Activated T-helper 2 cell treated with anti-CD3 and anti-CD28 coated beads, Interferon-gamma antibody, Interleukin-2, Interleukin-4, amounts not matched to agents 10 μg/mL and 5 μg/mL and 100 μg/mL, durations not matched to agents 14 hours and 24 hours and 36 hours (primary cell): ENCODE data around the gene PCYT1B. TPM values are rescaled to one million over a fixed set of nuclear protein-coding genes. Genes with fewer than 3 reads are reported as not detected.

Source experiments
- DNase-seq: peaks from one replicate; pipeline ENCODE4 v3.0.0; 2021; ENCODE audit warnings: low spot score
- H3K27ac Mint-ChIP-seq: one replicate; pipeline ENCODE4 v1.8.0; 2021; ENCODE audit warnings: mixed read lengths
- H3K27me3 Mint-ChIP-seq: one replicate; pipeline ENCODE4 v1.8.0; 2021; ENCODE audit warnings: low read depth, mixed read lengths
- H3K36me3 Mint-ChIP-seq: one replicate; pipeline ENCODE4 v1.8.0; 2021; ENCODE audit warnings: low read depth, mixed read lengths
- H3K4me1 Mint-ChIP-seq: one replicate; pipeline ENCODE4 v1.8.0; 2021; ENCODE audit warnings: low read depth, mixed read lengths
- H3K4me3 Mint-ChIP-seq: one replicate; pipeline ENCODE4 v1.8.0; 2021; ENCODE audit warnings: low read depth, mild to moderate bottlenecking, moderate library complexity, mixed read lengths
- H3K9me3 Mint-ChIP-seq: one replicate; pipeline ENCODE4 v1.8.0; 2021; ENCODE audit warnings: mixed read lengths
- intact Hi-C: fragments of 100-400 bp; cut with micrococcal nuclease; formaldehyde crosslinking; loops from one replicate; pipeline ENCODE4 v1.15.1; 2023
- total RNA-seq: library from RNA; stranded (reverse); gene quantifications from 2 replicates; pipeline ENCODE4 v1.2.3, GENCODE V29; 2022

Gene PCYT1B
- 0.09 and 0.21 TPM in 2 replicates for total RNA-seq

DNA sequence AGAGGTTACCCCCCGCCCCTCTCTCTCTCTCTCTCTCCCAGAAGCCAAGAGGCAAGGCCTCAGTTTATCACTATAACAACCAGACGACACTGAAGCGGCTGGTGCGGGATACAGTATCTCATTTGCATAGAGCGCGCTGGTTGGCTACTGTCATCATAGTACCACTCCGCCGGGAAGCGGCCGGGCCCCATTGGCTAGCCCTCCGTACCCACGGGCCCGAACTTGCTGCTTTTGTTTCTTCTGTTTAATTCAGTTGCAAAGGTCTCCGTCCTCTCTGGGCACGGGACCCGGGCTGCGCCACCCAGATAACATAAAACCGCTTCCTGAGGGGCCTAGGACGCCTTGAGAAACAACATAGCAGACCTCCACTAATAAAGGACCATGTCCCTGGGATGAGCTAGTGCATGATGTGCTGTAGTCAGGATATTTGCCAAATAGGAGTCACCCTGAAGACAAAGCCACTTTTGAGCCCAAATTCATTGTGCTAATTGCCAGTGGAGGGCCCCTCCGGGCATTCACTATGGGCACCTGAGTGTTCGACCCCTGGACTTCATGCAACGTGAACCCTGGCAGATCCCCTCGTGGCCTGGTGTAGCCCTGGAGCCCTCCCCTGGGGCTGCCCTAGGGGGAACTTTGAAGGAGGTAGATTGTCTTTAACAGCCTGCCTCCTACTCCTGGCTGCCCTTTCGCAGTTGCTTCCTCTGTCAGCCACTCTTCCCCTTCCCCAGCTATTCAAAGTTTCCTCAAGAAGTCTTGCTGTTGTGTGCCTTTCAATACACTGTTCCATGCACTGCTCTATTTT, at the start of gene PCYT1B:
Gene PCYT1B, minus strand, starts transcription at position 91 of the 802 bp plus-strand sequence. CDS start 242 bp downstream, outside the sequence.
- DNase-seq = peak; percentile 58
- Mint-ChIP-seq H3K36me3 (no peaks in the 10 kb centered on the region), H3K4me1 (peaks cover 10% of the 10 kb centered on the region), H3K9me3 (no peaks in the 10 kb centered on the region), H3K27me3 (peaks cover 30% of the 10 kb centered on the region), H3K4me3 (peak within 1 kb of the TSS; percentile 57), H3K27ac (no peak within 1 kb of the TSS)
- intact Hi-C loops = loop anchor here (1.0 kb wide), 1 partner anchor 46 kb away; the partner anchor contains the start of gene POLA1

- H3K4me3 Mint-ChIP-seq = no peak overlapping the region
- no peak for DNase-seq
- peaks cover 20% of the 10 kb centered on the region for H3K36me3 Mint-ChIP-seq
- H3K27me3 Mint-ChIP-seq = no peaks in the 10 kb centered on the region
- intact Hi-C loops = no loop called here
- H3K27ac Mint-ChIP-seq = no peak overlapping the region
- peaks cover 11% of the 10 kb centered on the region for H3K4me1 Mint-ChIP-seq
- H3K9me3 Mint-ChIP-seq = no peaks in the 10 kb centered on the region
These were observed 49.1 kb upstream of the PCYT1B start for GRCh38 chrX:24696294-24696693.

- peak overlapping the region; percentile 89 for H3K4me3 Mint-ChIP-seq
- no peaks in the 10 kb centered on the region for H3K9me3 Mint-ChIP-seq
- intact Hi-C loops = loop anchor here (5.0 kb wide), 2 partner anchors 183 to 228 kb away; partner anchors contain the start of gene PDK3
- H3K36me3 Mint-ChIP-seq = peaks cover 16% of the 10 kb centered on the region
- H3K27ac Mint-ChIP-seq = peak overlapping the region; percentile 67
- DNase-seq = no peak
- H3K27me3 Mint-ChIP-seq = peaks cover 1% of the 10 kb centered on the region
- peaks cover 11% of the 10 kb centered on the region for H3K4me1 Mint-ChIP-seq
These were observed 47.7 kb upstream of the PCYT1B start for GRCh38 chrX:24694825-24695224.

GRCh38 chrX:24693453-24694202, 46.5 kb upstream of the PCYT1B start, which contains the start of gene POLA1:
POLA1 (plus strand) TSS chrX:24693918; CDS start chrX:24693962, 44 bp downstream.
- Mint-ChIP-seq H3K27ac (peak within 1 kb of the TSS; percentile 90), H3K4me3 (peak within 1 kb of the TSS; percentile 89), H3K27me3 (peaks cover 1% of the 10 kb centered on the region), H3K36me3 (peaks cover 14% of the 10 kb centered on the region), H3K9me3 (no peaks in the 10 kb centered on the region), H3K4me1 (peaks cover 11% of the 10 kb centered on the region)
- intact Hi-C loops = loop anchor here (1.0 to 5.0 kb wide), 4 partner anchors 10 to 226 kb away; partner anchors contain the start of genes PCYT1B and PDK3
- peak; percentile 72 for DNase-seq

- H3K4me1 Mint-ChIP-seq = peaks cover 11% of the 10 kb centered on the region
- H3K27ac Mint-ChIP-seq = no peak overlapping the region
- intact Hi-C loops = loop anchor here (5.0 kb wide), 2 partner anchors 180 to 225 kb away; partner anchors contain the start of gene PDK3
- H3K27me3 Mint-ChIP-seq = peaks cover 1% of the 10 kb centered on the region
- no peak overlapping the region for H3K4me3 Mint-ChIP-seq
- no peaks in the 10 kb centered on the region for H3K9me3 Mint-ChIP-seq
- DNase-seq = no peak
- H3K36me3 Mint-ChIP-seq = peaks cover 11% of the 10 kb centered on the region
These were observed 45.2 kb upstream of the PCYT1B start for GRCh38 chrX:24692305-24692704.

DNA sequence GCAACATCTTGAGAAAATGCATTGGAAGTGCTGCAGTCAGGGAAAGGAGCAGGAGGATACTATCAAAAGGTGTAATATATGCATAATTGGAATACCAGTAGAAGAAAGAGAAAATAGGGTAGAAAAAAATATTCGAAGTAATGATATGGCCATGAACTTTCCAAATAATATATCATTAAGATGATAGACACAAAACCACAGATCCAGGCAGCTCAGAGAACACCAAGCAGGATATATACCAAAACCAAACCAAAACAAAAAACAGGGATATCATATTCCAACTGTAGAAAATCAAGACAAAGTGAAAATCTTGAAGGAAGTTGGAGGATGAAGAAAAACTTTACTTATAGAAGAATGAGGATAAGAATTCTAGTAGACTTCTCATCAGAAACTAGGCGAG, 36.9 kb upstream of the PCYT1B start:
- no peak overlapping the region for H3K4me3 Mint-ChIP-seq
- intact Hi-C loops = no loop called here
- no peak for DNase-seq
- no peak overlapping the region for H3K27ac Mint-ChIP-seq
- peaks cover 13% of the 10 kb centered on the region for H3K9me3 Mint-ChIP-seq
- peaks cover 12% of the 10 kb centered on the region for H3K4me1 Mint-ChIP-seq
- H3K27me3 Mint-ChIP-seq = peaks cover 6% of the 10 kb centered on the region
- H3K36me3 Mint-ChIP-seq = no peaks in the 10 kb centered on the region

DNA sequence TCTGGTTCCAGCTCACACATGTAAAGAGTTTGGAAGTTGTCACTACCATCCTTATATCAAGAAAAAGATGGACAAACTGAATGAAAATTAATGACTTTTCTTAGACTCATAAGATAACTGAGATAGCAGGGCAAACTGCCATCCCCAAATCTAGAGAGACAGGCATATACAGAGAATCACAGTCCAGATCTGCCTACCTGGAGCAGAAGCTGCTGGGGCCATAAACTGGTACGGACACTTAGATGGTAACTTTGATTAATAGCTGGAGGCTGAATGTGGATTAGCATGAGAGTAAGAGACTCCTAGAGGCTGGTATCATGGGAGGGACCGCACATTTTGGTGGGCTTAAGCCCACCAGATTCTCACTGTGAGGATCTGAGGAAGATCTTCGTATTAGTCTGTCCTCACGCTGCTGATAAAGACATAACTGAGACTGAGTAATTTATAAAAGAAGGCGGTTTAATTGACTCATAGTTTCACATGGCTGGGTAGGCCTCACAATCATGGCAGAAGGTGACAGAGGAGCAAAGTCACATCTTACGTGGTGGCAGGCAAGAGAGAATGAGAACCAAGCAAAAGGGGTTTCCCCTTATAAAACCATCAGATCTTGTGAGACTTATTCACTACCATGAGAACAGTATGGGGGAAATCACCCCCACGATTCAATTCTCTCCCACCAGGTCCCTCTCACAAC, 35.7 kb upstream of the PCYT1B start:
- intact Hi-C loops = loop anchor here (1.0 kb wide), 1 partner anchor 10 kb away; the partner anchor contains the start of gene POLA1
- no peak for DNase-seq
- Mint-ChIP-seq H3K36me3 (no peaks in the 10 kb centered on the region), H3K27ac (peak overlapping the region; percentile 28), H3K9me3 (peaks cover 13% of the 10 kb centered on the region), H3K4me1 (peaks cover 12% of the 10 kb centered on the region), H3K4me3 (no peak overlapping the region), H3K27me3 (peaks cover 10% of the 10 kb centered on the region)

DNA sequence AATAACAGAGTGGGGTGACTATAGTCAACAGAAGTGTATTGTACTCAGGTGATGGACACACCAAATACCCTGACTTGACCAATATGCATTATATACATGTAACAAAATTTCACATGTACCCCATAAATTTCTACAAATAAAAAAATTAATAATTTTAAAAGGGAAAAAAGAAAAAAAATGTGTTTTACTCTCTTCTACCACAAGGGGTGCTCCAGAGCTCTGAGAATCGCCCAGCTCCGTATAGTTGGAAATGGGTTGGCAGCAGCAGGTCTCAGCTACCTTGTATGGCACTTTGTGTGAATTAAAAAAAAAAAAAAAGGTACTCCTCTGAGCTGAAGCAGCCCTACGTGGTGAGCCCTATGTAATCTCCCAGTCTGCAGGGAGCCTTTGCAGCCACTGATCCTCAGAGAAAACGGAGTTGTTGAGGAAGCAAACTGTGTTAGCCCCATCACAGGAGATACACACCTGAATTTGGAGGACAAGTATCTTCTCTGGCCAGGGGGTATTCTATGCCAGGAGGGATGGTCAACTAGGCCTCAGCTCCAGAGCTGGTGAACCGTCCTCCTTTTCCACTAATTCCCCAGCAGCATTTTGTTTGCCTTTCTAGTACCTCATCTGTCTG, 29.4 kb upstream of the PCYT1B start:
- Mint-ChIP-seq H3K27ac (no peak overlapping the region), H3K36me3 (no peaks in the 10 kb centered on the region), H3K9me3 (no peaks in the 10 kb centered on the region), H3K4me3 (no peak overlapping the region), H3K4me1 (no peaks in the 10 kb centered on the region), H3K27me3 (peaks cover 12% of the 10 kb centered on the region)
- DNase-seq = no peak
- intact Hi-C loops = no loop called here

- Mint-ChIP-seq H3K4me3 (no peak overlapping the region), H3K4me1 (no peaks in the 10 kb centered on the region), H3K27ac (no peak overlapping the region), H3K9me3 (no peaks in the 10 kb centered on the region), H3K27me3 (peaks cover 5% of the 10 kb centered on the region), H3K36me3 (no peaks in the 10 kb centered on the region)
- DNase-seq = no peak
- intact Hi-C loops = no loop called here
These were observed 26.3 kb upstream of the PCYT1B start for GRCh38 chrX:24673424-24673823.

DNA sequence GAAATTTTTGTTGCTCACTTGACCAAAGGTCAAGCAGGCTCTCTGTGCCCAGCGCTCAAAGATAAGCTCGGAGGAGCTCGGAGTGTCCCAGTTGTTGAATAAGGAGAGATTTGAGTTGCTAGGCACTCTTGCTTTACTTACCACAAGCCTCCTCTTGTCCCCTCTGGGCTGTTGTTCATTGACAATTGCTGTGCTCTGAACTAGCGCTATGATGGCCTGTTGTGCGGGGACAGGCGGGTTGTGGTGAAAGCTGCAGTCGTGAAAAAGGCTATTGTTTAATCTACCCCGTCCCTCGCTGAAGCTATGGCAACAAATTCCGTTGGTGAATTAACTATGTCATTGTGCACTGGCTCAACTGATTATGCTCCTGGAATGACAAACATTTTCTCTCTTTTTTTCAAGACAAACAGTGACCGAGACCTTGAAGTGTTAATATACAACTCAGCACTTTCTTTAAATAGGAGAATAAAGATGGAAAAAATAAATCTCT, 25.6 kb upstream of the PCYT1B start:
- intact Hi-C loops = no loop called here
- no peaks in the 10 kb centered on the region for H3K4me1 Mint-ChIP-seq

DNA sequence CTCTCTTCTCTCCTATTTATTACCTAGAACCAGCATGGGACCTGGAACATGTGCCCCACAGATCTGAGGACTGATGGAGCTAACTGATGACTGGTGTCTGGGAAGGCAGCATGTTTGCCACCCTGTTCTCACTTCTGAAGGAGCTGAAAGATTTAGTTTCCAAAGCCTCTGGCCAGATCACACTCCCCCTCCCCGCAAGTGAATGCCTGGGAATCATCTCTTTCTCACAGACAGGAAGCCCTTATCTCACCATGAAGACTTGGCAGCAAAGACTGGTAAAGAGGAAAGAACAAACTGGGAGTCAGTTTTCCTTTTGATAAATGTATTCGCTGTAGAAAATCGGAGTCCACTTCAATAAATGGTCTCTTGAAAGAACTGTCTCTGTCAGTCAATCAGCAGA, 21.0 kb upstream of the PCYT1B start:
- DNase-seq = no peak
- Mint-ChIP-seq H3K27ac (no peak overlapping the region), H3K4me1 (no peaks in the 10 kb centered on the region), H3K36me3 (no peaks in the 10 kb centered on the region), H3K4me3 (no peak overlapping the region), H3K9me3 (no peaks in the 10 kb centered on the region), H3K27me3 (peaks cover 10% of the 10 kb centered on the region)
- intact Hi-C loops = no loop called here

More for the DNA sequence above, 25.6 kb upstream of the PCYT1B start:
- no peak overlapping the region for H3K4me3 Mint-ChIP-seq
- peaks cover 3% of the 10 kb centered on the region for H3K27me3 Mint-ChIP-seq
- H3K36me3 Mint-ChIP-seq = no peaks in the 10 kb centered on the region
- H3K9me3 Mint-ChIP-seq = no peaks in the 10 kb centered on the region
- DNase-seq = no peak
- H3K27ac Mint-ChIP-seq = no peak overlapping the region

GRCh38 chrX:24662352-24662751, 15.2 kb upstream of the PCYT1B start:
- H3K36me3 Mint-ChIP-seq = no peaks in the 10 kb centered on the region
- no peak for DNase-seq
- no peaks in the 10 kb centered on the region for H3K4me1 Mint-ChIP-seq
- H3K27me3 Mint-ChIP-seq = peaks cover 12% of the 10 kb centered on the region
- intact Hi-C loops = no loop called here
- H3K9me3 Mint-ChIP-seq = no peaks in the 10 kb centered on the region
- no peak overlapping the region for H3K4me3 Mint-ChIP-seq
- H3K27ac Mint-ChIP-seq = no peak overlapping the region
